GM12878 (cell line): ENCODE measurements around the gene PPP1R18. TPM values are rescaled to one million over a fixed set of nuclear protein-coding genes. Genes with fewer than 3 reads are reported as not detected.

Experiments
- BACH1 ChIP-seq: fragments of 450-650 bp; IDR thresholded peaks from 2 replicates; pipeline ENCODE4 v1.6.1; 2017; ENCODE audit warnings: mild to moderate bottlenecking, borderline replicate concordance
- BCLAF1 ChIP-seq: fragments of 450-650 bp; IDR thresholded peaks from 2 replicates; pipeline ENCODE4 v1.6.1; 2017; ENCODE audit warnings: antibody characterized with exemption, mild to moderate bottlenecking, moderate library complexity
- BHLHE40 ChIP-seq, 2 experiments: fragments of 450-650 bp in 1 of 2; IDR thresholded peaks; 2 replicates each; pipeline ENCODE4 v1.6.1; 2011 to 2017; ENCODE audit warnings: low read depth in 2 of 2, borderline replicate concordance in 1 of 2, improper control_type of control experiment in 1 of 2, low read length in 1 of 2, mild to moderate bottlenecking in 1 of 2
- CHD2 ChIP-seq: IDR thresholded peaks from 2 replicates; pipeline ENCODE4 v1.6.1; 2011; ENCODE audit warnings: low read depth, low read length, improper control_type of control experiment, borderline replicate concordance
- CTCF ChIP-seq, 3 experiments: IDR thresholded peaks in 2 of 3; conservative IDR thresholded peaks in 1 of 3; 2 replicates each; pipeline ENCODE4 v1.5.1; 2011; ENCODE audit warnings: low read depth in 3 of 3, low read length in 3 of 3, mild to moderate bottlenecking in 3 of 3, control low read depth in 2 of 3, moderate library complexity in 2 of 3, inconsistent platforms in 1 of 3, mixed read lengths in 1 of 3; ENCODE audit not compliant: control insufficient read depth in 2 of 3, insufficient read depth in 1 of 3; ENCODE audit errors: extremely low read depth in 1 of 3
- EGR1 ChIP-seq, 2 experiments: IDR thresholded peaks; 1 replicate in 1 of 2; 2 replicates in 1 of 2; pipeline ENCODE4 v1.6.1; 2011 to 2012; ENCODE audit warnings: low read depth in 2 of 2, low read length in 2 of 2, borderline replicate concordance in 1 of 2, mild to moderate bottlenecking in 1 of 2, moderate library complexity in 1 of 2
- IRF3 ChIP-seq: fragments of 450-650 bp; IDR thresholded peaks from 2 replicates; pipeline ENCODE4 v1.6.1; 2014; ENCODE audit warnings: mild to moderate bottlenecking
- NR2C1 ChIP-seq: fragments of 450-650 bp; IDR thresholded peaks from 2 replicates; pipeline ENCODE4 v1.6.1; 2017; ENCODE audit warnings: antibody characterized with exemption, mild to moderate bottlenecking, moderate library complexity
- NRF1 ChIP-seq: conservative IDR thresholded peaks from 2 replicates; pipeline ENCODE4 v1.6.1; 2011; ENCODE audit warnings: mild to moderate bottlenecking, low read depth, low read length, improper control_type of control experiment
- STAT1 ChIP-seq: fragments of 450-650 bp; conservative IDR thresholded peaks from 2 replicates; pipeline ENCODE4 v1.6.1; 2014; ENCODE audit warnings: antibody characterized with exemption, mild to moderate bottlenecking
- TARDBP ChIP-seq: IDR thresholded peaks from 2 replicates; pipeline ENCODE4 v1.6.1; 2016; ENCODE audit warnings: borderline replicate concordance
- WRNIP1 ChIP-seq: IDR thresholded peaks from 2 replicates; pipeline ENCODE4 v1.6.1; 2011; ENCODE audit warnings: low read depth, low read length, improper control_type of control experiment, borderline replicate concordance
- ZBTB33 ChIP-seq: fragments of 450-650 bp; IDR thresholded peaks from 2 replicates; pipeline ENCODE4 v1.6.1; 2017; ENCODE audit warnings: mild to moderate bottlenecking
- ZNF207 ChIP-seq: fragments of 450-650 bp; IDR thresholded peaks from 2 replicates; pipeline ENCODE4 v1.6.1; 2014; ENCODE audit warnings: antibody characterized with exemption, mild to moderate bottlenecking, borderline replicate concordance
- ZNF217 ChIP-seq: fragments of 450-650 bp; IDR thresholded peaks from 2 replicates; pipeline ENCODE4 v1.6.1; 2017; ENCODE audit warnings: antibody characterized with exemption, mild to moderate bottlenecking
- polyA plus RNA-seq, 11 experiments: library from polyadenylated mRNA; depleted of rRNA in 4 of 11; unstranded in 6 of 11; stranded (reverse) in 5 of 11; fragments of >200 nt; fragmentation: Nextera tagmentation in 4 of 11; fragmentation: Illumina TruSeq in 1 of 11; extraction: Ambion mirVana in 4 of 11; extraction: Trizol in 1 of 11; gene quantifications; 1 replicate in 1 of 11; 2 replicates in 10 of 11; pipeline versions ENCODE4 v1.2.1 to v1.2.3, GENCODE V29; 2011 to 2016; ENCODE audit warnings: inconsistent platforms in 2 of 11, missing spikeins in 2 of 11, low read depth in 1 of 11
- total RNA-seq, 4 experiments: library from RNA; depleted of rRNA in 3 of 4; stranded (reverse); fragments of >200 nt in 3 of 4; fragmentation: Illumina TruSeq in 1 of 4; extraction: Trizol in 1 of 4; gene quantifications; 2 replicates each; pipeline versions ENCODE4 v1.2.1 to v1.2.3, GENCODE V29; 2013 to 2021
- TF ChIP-seq, protein P1 (sequence below): fragments of 450-650 bp; IDR thresholded peaks from 2 replicates; pipeline ENCODE4 v1.6.1; 2017; ENCODE audit warnings: borderline replicate concordance

PPP1R18 gene
- total and polyA plus RNA-seq, 10 of the 15 experiments (the other 5 are each of a cell fraction or from before 2014, with no cell fraction given), result 21.0 to 119 (median 52.6) TPM

DNA sequence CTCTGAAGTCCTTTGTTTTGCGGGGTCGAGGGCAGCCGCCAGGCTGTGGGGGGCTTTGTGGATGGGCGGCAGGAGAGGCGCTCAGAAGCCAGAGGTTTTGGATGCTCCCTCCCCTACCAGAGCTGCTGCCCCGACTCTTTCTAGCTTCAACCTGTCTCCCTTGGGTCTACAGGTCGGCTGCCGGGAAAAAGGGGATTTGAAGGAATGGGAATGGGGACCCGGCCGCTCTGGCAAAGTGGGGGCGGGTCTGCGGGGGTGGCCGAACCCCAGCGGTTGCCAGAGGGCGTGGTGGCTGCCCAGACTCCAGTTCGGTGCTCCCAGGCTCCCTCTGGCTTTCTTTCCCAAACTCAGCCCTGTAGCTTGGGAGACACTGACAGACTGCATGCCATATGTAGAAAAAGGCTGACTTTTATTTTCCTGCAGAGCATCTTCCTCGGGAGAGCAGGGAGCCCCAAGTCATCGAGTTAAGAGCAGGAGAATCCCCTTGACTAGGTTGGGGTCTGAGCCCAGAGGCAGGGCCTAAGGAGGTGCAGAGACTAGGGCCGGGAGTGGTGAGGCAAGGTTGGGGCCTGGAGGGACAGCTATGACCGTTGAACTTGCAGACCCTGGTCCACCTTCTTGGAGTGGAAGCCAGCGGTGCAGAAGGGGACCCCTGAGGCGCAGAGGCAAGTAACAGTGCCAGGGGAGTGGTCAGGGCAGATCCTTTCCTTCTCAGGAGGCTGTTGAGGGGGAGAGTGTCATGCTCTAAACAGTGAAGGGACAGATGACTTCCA lies 1.4 kb upstream of the PPP1R18 start (continued):
- TF ChIP-seq NRF1, result no peak
- no peak for TF ChIP-seq BHLHE40 (IDR thresholded peaks at IDR 0.05; ENCODE audit: borderline replicate concordance in 1 of 2, low read depth in 2 of 2, low read length in 1 of 2)
- 0 out of 6 replicates have a peak, but pooled peaks of 1 of the 3 experiments have one; percentile 2 for TF ChIP-seq CTCF (IDR thresholded peaks at IDR 0.05 in 2 of 3, conservative IDR thresholded peaks at IDR 0.05 in 1 of 3; ENCODE audit: control insufficient read depth in 2 of 3, extremely low read depth in 1 of 3, insufficient read depth in 1 of 3, low read depth in 3 of 3, low read length in 3 of 3)
- TF ChIP-seq BCLAF1, result no peak
- TF ChIP-seq TARDBP, result no peak
- TF ChIP-seq IRF3, result no peak
- no peak for TF ChIP-seq ZBTB33
- TF ChIP-seq BACH1, result no peak
- 0 out of 2 replicates have a peak, but pooled peaks have one; percentile 55 for TF ChIP-seq STAT1
- TF ChIP-seq, protein P1, sequence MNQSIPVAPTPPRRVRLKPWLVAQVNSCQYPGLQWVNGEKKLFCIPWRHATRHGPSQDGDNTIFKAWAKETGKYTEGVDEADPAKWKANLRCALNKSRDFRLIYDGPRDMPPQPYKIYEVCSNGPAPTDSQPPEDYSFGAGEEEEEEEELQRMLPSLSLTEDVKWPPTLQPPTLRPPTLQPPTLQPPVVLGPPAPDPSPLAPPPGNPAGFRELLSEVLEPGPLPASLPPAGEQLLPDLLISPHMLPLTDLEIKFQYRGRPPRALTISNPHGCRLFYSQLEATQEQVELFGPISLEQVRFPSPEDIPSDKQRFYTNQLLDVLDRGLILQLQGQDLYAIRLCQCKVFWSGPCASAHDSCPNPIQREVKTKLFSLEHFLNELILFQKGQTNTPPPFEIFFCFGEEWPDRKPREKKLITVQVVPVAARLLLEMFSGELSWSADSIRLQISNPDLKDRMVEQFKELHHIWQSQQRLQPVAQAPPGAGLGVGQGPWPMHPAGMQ, result no peak
- TF ChIP-seq EGR1 (IDR thresholded peaks at IDR 0.05; ENCODE audit: borderline replicate concordance in 1 of 2, low read depth in 2 of 2, low read length in 2 of 2), result peak in 1 of 2 experiments; percentile 36; a peak in 1 of 3 replicates
- no peak for TF ChIP-seq ZNF217
- no peak for TF ChIP-seq WRNIP1
- TF ChIP-seq CHD2, result no peak
- no peak for TF ChIP-seq NR2C1
- no peak for TF ChIP-seq ZNF207
